HG03571 (cell line): ENCODE data around the gene TOMM7.
"Not testable (repeated sequence)": the region's sequence is repeated elsewhere in the genome, so short reads cannot be mapped to it uniquely, and the experiment has no call there.

Experiments
- ATAC-seq: cut with Tn5 transposase; IDR thresholded peaks from one replicate; pipeline ENCODE4 v1.9.1; 2021; ENCODE audit not compliant: unreplicated experiment

Gene TOMM7

DNA sequence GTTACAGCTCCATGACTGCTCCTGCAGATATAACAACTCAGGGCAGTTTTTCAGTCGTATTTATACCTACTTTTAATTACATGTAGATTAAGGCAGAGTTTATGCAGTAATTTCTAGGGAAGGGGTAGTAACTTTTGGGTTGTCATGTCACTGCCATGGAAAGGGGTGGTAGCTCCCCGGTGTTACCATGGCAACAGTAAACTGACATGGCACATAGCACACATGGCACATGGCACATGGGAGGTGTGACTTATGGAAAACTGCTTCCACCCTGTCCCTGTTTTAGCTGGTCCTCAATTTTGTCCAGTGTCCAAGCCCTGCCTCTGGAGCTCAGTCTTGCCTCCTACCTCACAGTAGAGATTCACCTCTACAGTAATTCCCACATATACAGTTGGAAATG, 3.9 kb upstream of the TOMM7 start:
- no peak for ATAC-seq

GRCh38 chr7:22824760-22825159, 2.1 kb upstream of the TOMM7 start:
- no peak for ATAC-seq

- no peak for ATAC-seq
These were observed 471 bp upstream of the TOMM7 start for GRCh38 chr7:22823142-22823497.

- no peak for ATAC-seq
These were observed 755 bp downstream of the TOMM7 start for GRCh38 chr7:22821702-22822485.

DNA sequence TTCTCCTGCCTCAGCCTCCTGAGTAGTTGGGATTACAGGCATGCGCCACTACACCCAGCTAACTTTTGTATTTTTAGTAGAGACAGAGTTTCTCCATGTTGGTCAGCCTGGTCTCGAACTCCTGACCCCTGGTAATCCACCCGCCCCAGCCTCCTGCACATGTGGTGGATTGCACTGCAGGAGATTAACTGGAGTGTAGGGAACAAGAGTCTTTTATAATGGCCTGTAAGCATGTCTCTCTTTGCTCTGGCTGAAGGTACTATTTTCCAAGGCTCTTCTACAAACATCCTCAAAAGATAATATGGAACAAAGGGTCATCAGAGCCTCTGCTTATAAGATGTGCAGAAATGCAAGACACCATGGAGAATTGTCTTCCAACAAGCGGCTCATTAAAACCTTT, 3.2 kb downstream of the TOMM7 start:
- ATAC-seq: no peak

DNA sequence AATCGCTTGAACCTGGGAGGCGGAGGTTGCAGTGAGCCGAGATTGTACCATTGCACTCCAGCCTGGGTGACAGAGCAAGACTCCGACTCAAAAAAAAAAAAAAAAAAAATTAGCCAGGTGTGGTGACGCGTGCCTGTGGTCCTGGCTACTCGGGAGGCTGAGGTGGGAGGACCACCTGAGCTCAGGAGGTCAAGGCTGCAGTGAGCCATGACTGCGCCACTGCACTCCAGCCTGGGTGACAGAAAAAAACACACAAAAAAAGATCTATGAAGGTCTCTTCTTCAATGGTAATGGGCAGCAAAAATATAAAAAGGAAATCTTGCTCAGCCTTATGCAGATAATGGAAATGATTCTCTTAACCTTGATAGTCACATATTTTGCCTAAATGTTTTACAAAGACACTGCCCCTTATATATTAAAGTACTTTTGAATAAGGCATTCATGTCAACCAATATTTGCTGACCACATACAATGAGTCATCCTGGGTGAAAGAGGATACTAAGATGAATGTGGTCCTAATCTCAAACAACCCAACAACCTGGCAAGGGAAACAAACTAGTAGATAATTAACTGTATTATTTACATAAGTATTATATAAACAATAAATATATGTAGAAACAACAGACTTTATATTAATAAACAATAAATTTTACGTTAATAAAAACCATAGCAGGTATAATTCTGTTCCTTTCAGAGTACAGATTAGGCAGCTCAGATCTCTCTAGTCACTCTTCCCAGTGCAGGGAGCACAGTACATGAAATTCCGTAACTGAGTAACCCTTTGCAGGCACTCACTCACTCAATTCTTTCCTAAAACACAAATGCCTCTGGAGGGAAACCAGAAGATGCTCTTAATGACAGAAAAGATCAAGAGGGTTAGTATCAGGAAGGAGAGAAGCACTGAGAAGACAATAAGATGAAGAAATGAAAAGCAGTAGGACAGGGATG, 8.1 kb downstream of the TOMM7 start:
- no peak for ATAC-seq

GRCh38 chr7:22812353-22812752, 10.3 kb downstream of the TOMM7 start:
- no peak for ATAC-seq

GRCh38 chr7:22811746-22812280, 10.8 kb downstream of the TOMM7 start:
- ATAC-seq: no peak

GRCh38 chr7:22810843-22811242, 11.8 kb downstream of the TOMM7 start:
- ATAC-seq: no peak

- ATAC-seq: no peak
These were observed 12.6 kb downstream of the TOMM7 start for GRCh38 chr7:22809902-22810642.

- no peak for ATAC-seq
These were observed 14.5 kb downstream of the TOMM7 start for GRCh38 chr7:22808140-22808539.

- no peak for ATAC-seq
These were observed 15.9 kb downstream of the TOMM7 start for GRCh38 chr7:22806752-22807151.

DNA sequence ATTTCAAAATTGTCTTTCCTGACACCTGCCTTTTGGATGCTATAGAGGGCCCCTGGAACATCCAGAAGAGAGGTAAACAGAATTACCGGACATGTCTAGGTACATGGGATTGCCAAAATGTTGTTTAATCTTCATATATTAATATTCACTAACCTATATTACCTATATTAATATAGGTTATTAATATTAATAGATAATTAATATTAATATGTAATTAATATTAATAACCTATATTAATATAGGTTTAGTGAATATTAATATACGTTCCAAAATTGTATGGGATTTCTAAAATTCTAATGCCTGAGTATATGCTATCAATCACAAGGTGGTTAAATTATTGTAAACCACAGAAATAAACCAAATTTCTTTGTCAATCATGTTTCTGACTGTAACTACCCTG, 17.4 kb downstream of the TOMM7 start:
- ATAC-seq: no peak

- not testable (repeated sequence) for ATAC-seq
These were observed 19.8 kb downstream of the TOMM7 start for GRCh38 chr7:22802831-22803230.

GRCh38 chr7:22802426-22802825, 20.2 kb downstream of the TOMM7 start:
- no peak for ATAC-seq

DNA sequence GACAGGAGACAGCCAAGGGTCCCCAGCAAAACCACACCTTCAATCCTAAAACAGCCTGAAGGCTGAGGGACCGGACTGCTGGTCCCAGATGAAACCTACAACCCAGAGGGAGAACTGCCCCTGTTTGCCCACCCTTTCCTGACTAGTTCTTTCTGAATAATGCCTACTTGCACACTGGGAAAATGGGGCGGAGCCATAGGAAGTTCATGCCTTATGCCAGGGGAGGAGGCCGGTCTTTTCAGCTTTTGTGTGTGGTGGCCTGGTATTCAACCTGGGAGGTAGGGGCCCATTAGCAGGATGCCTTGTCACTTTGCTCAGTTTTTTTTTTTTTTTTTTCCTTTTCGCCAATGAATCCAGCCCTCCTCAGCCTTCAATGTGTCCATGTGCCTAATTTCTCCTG, 20.7 kb downstream of the TOMM7 start:
- ATAC-seq: no peak

- no peak for ATAC-seq
These were observed 23.0 kb downstream of the TOMM7 start for GRCh38 chr7:22799633-22800032.

DNA sequence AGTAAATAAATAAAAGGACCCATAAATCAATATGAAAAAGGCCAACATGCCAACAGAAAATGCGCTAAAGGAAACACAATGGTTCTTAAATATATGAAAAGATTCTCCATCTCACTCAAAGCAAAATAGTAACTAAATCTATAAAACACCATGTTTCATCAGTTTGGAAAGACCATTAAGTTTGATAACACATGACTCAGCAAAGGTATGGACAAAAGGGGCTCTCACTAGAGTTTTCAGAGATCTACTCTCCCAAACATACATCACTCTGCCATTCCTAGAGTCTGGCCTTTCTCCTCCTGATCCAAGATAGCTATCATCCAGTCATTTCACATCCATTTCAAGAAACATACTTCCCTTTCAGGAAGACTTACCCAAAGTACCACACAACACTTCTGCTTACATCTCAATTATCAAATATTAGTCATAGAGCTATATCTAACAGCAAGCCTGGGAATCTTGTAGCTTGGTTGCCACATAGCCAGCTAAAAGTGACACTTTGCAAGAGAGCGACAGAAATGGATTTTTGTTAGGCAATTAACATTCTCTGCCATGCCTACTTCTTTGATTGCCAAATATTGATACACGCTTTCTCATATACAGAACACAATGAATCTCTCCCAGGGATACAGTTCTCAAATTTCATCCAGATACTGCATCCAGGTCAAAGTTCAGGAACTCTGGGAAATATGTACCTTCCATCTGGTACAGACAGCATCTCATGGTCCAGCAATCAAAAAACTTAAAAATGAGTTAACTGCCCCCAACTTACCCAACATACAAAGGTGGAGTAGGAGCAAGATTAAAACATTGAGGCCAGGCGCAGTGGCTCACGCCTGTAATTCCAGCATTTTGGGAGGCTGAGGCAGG, 28.8 kb downstream of the TOMM7 start:
- ATAC-seq: no peak

GRCh38 chr7:22791204-22792158, 31.2 kb downstream of the TOMM7 start:
- no peak for ATAC-seq
